B cell (primary cell): Measurements from ENCODE around the gene CLEC1B. TPM values are rescaled to one million over a fixed set of nuclear protein-coding genes. Genes with fewer than 3 reads are reported as not detected.
"Not testable (repeated sequence)": the region's sequence is repeated elsewhere in the genome, so short reads cannot be mapped to it uniquely, and the experiment has no call there.

Source experiments
- ATAC-seq: fragments of 200-7000 bp; cut with Tn5 transposase; one replicate; pipeline ENCODE4 v1.10.0; 2021; ENCODE audit warnings: low read depth, mild to moderate bottlenecking, moderate number of reproducible peaks, moderate library complexity
- CTCF ChIA-PET: fragments of 350-600 bp; sonication (Branson Sonifier 250); formaldehyde crosslinking; loops from one replicate; lab custom pipeline; 2021; ENCODE audit warnings: antibody characterized with exemption, inconsistent platforms; lab: Charles Lee
- POLR2A ChIA-PET: fragments of 350-600 bp; sonication (Branson Sonifier 250); formaldehyde crosslinking; loops from one replicate; lab custom pipeline; 2021; ENCODE audit warnings: antibody characterized with exemption; lab: Charles Lee
- DNase-seq: peaks from one replicate; pipeline ENCODE4 v3.0.0; 2013
- H2AFZ ChIP-seq: 2 replicates; pipeline ENCODE4 v1.6.1; 2012; ENCODE audit warnings: mild to moderate bottlenecking, low read depth, low read length; ENCODE audit not compliant: insufficient read depth, poor library complexity, severe bottlenecking
- H3K27ac ChIP-seq, 2 donors: 1 replicate in 1 of 2; 2 replicates in 1 of 2; pipeline ENCODE4 v1.5.1; 2012 to 2013; ENCODE audit warnings: low read length in 2 of 2, mild to moderate bottlenecking in 2 of 2, moderate library complexity in 1 of 2
- H3K27me3 ChIP-seq, 4 experiments: fragments of 200-600 bp in 1 of 4; sonication (generic) in 1 of 4; replicated peaks in 1 of 4; 1 replicate in 2 of 4; 2 replicates in 2 of 4; pipeline versions ENCODE4 v1.6.1 to v1.7.0; 2013 to 2016; ENCODE audit warnings: low read length in 3 of 4, mild to moderate bottlenecking in 2 of 4, mixed read lengths in 1 of 4, moderate library complexity in 1 of 4; ENCODE audit not compliant: insufficient read depth in 4 of 4, control insufficient read depth in 3 of 4; ENCODE audit errors: control extremely low read depth in 1 of 4
- H3K36me3 ChIP-seq, 2 experiments: replicated peaks in 1 of 2; 1 replicate in 1 of 2; 2 replicates in 1 of 2; pipeline versions ENCODE4 v1.6.1 to v1.7.1; 2013; ENCODE audit warnings: low read length in 1 of 2; ENCODE audit not compliant: insufficient read depth in 2 of 2, control insufficient read depth in 1 of 2; ENCODE audit errors: control extremely low read depth in 1 of 2, extremely low read depth in 1 of 2
- H3K4me1 ChIP-seq, 2 donors: fragments of 200-600 bp in 1 of 2; sonication (generic) in 1 of 2; 1 replicate in 1 of 2; 2 replicates in 1 of 2; pipeline versions ENCODE4 v1.5.1 to v1.6.1; 2013 to 2017; ENCODE audit warnings: low read length in 2 of 2; ENCODE audit not compliant: control insufficient read depth in 2 of 2, insufficient read depth in 2 of 2
- H3K4me2 ChIP-seq: replicated peaks from 2 replicates; pipeline ENCODE3; 2012; ENCODE audit warnings: mild to moderate bottlenecking, low read depth, low read length; ENCODE audit not compliant: poor library complexity, severe bottlenecking
- H3K4me3 ChIP-seq, 5 experiments: fragments of 200-600 bp in 1 of 5; sonication (generic) in 1 of 5; 1 replicate in 3 of 5; 2 replicates in 2 of 5; pipeline versions ENCODE4 v1.5.1 to v1.7.0; 2011 to 2016; ENCODE audit warnings: low read length in 4 of 5, mild to moderate bottlenecking in 4 of 5, low read depth in 2 of 5, control low read depth in 1 of 5, moderate library complexity in 1 of 5; ENCODE audit not compliant: insufficient read depth in 1 of 5; ENCODE audit errors: control extremely low read depth in 1 of 5, extremely low read depth in 1 of 5
- H3K79me2 ChIP-seq: fragments of 200-600 bp; sonication (generic); one replicate; pipeline ENCODE4 v1.6.0; 2016; ENCODE audit warnings: low read length; ENCODE audit not compliant: control insufficient read depth, insufficient read depth
- H3K9ac ChIP-seq: fragments of 200-600 bp; sonication (generic); 2 replicates; pipeline ENCODE4 v1.6.1; 2017; ENCODE audit warnings: mild to moderate bottlenecking, low read length, moderate library complexity
- H3K9me3 ChIP-seq, 3 donors: one replicate each; pipeline versions ENCODE4 v1.6.1 to v1.7.1; 2013; ENCODE audit warnings: low read length in 2 of 3; ENCODE audit not compliant: control insufficient read depth in 2 of 3, insufficient read depth in 1 of 3; ENCODE audit errors: control extremely low read depth in 1 of 3
- H4K20me1 ChIP-seq: 2 replicates; pipeline ENCODE4 v1.6.0; 2012; ENCODE audit warnings: mild to moderate bottlenecking, low read length; ENCODE audit not compliant: insufficient read depth, control insufficient read depth, poor library complexity, severe bottlenecking
- H3K27ac Mint-ChIP-seq: one replicate; pipeline ENCODE4 v1.8.0; 2021; ENCODE audit warnings: mixed read lengths
- H3K27me3 Mint-ChIP-seq: one replicate; pipeline ENCODE4 v1.8.0; 2021; ENCODE audit warnings: mixed read lengths
- H3K4me1 Mint-ChIP-seq: one replicate; pipeline ENCODE4 v1.8.0; 2021; ENCODE audit warnings: mixed read lengths
- H3K4me3 Mint-ChIP-seq: one replicate; pipeline ENCODE4 v1.8.0; 2021; ENCODE audit warnings: mixed read lengths
- H3K9me3 Mint-ChIP-seq: one replicate; pipeline ENCODE4 v1.8.0; 2022; ENCODE audit warnings: mixed read lengths; ENCODE audit not compliant: insufficient read depth
- CTCF ChIP-seq: fragments of 200-600 bp; IDR thresholded peaks from one replicate; pipeline ENCODE4 v1.8.0; 2022; ENCODE audit warnings: antibody characterized with exemption, mild to moderate bottlenecking
- EZH2 ChIP-seq: IDR thresholded peaks from 2 replicates; pipeline ENCODE4 v1.6.1; 2012; ENCODE audit warnings: borderline replicate concordance, low read depth, mild to moderate bottlenecking, moderate library complexity, low read length; ENCODE audit not compliant: insufficient read depth, poor library complexity, severe bottlenecking
- WGBS: methylation state at CpG from one replicate; pipeline ENCODE4 v1.1.5; 2013; ENCODE audit warnings: missing lambda C conversion rate; ENCODE audit not compliant: insufficient coverage; 5-methylcytosine and 5-hydroxymethylcytosine counted together
- intact Hi-C: fragments of 100-400 bp; cut with micrococcal nuclease; formaldehyde crosslinking; loops from one replicate; pipeline ENCODE4 v1.10.0; 2022
- polyA plus RNA-seq: library from polyadenylated mRNA; depleted of rRNA; stranded (reverse); fragments of >200 nt; gene quantifications from 2 replicates; pipeline ENCODE4 v1.2.3, GENCODE V29; 2012
- total RNA-seq, 2 donors: library from RNA; stranded (reverse); fragments of 120-200 nt in 1 of 2; gene quantifications; 1 replicate in 1 of 2; 2 replicates in 1 of 2; pipeline versions ENCODE4 v1.2.3 to v1.2.4, GENCODE V29; 2013 to 2022

The CLEC1B gene
- total and polyA plus RNA-seq, 2 donors (not counting 1 experiment from before 2014, with no cell fraction given) = not detected

- H3K9me3 Mint-ChIP-seq = peaks cover 9% of the 10 kb centered on the region
- Histone ChIP-seq H3K4me1 (no peaks in the 10 kb centered on the region), H2AFZ (no peak overlapping the region), H3K79me2 (no peaks in the 10 kb centered on the region), H3K27ac (no peak overlapping the region), H3K27me3 (peaks cover 0 to 6% (median 2%) of the 10 kb centered on the region in 4 experiments), H3K4me3 (no peak overlapping the region), H3K4me2 (no peak overlapping the region), H3K9me3 (peaks cover 0 to 9% (median 8%) of the 10 kb centered on the region in 3 donors), H3K9ac (no peak overlapping the region), H4K20me1 (no peaks in the 10 kb centered on the region), H3K36me3 (no peaks in the 10 kb centered on the region)
- TF ChIP-seq CTCF (no peak), EZH2 (no peak)
- no peak overlapping the region for H3K27ac Mint-ChIP-seq
- no peak overlapping the region for H3K4me3 Mint-ChIP-seq
- peaks cover 34% of the 10 kb centered on the region for H3K27me3 Mint-ChIP-seq
- DNase-seq (no peak), ATAC-seq (no peak)
- intact Hi-C loops = no loop called here
- CTCF ChIA-PET = no interaction called here
- 100% methylated on average over 1 of the region's 2 CpGs for WGBS
- peaks cover 2% of the 10 kb centered on the region for H3K4me1 Mint-ChIP-seq
- POLR2A ChIA-PET = no interaction called here
Measured at GRCh38 chr12:9975614-9976013, 23.3 kb downstream of the CLEC1B start.

GRCh38 chr12:9974731-9975130 lies 24.2 kb downstream of the CLEC1B start:
- H3K4me2 ChIP-seq, H3K9me3 ChIP-seq, CTCF ChIA-PET, DNase-seq, ATAC-seq, H3K9ac ChIP-seq, H3K27ac Mint-ChIP-seq, H3K4me1 Mint-ChIP-seq, intact Hi-C loops, H3K27me3 ChIP-seq, H2AFZ ChIP-seq, H3K79me2 ChIP-seq, H3K4me3 ChIP-seq, H3K4me3 Mint-ChIP-seq, H3K4me1 ChIP-seq, POLR2A ChIA-PET, H3K9me3 Mint-ChIP-seq, H3K27ac ChIP-seq, H4K20me1 ChIP-seq, H3K36me3 ChIP-seq: not testable (repeated sequence)
- peaks cover 27% of the 10 kb centered on the region for H3K27me3 Mint-ChIP-seq
- WGBS = 67% methylated on average over 1 of the region's 2 CpGs
